Bone marrow (tissue), 2 donors: ENCODE data around the gene RNF19B.
"Not testable (repeated sequence)": the region's sequence is repeated elsewhere in the genome, so short reads cannot be mapped to it uniquely, and the experiment has no call there.

Source experiments
- DNase-seq, 2 donors: peaks; one replicate each; lab custom pipeline; 2025; lab: John Stamatoyannopoulos, UW

The RNF19B gene

DNA sequence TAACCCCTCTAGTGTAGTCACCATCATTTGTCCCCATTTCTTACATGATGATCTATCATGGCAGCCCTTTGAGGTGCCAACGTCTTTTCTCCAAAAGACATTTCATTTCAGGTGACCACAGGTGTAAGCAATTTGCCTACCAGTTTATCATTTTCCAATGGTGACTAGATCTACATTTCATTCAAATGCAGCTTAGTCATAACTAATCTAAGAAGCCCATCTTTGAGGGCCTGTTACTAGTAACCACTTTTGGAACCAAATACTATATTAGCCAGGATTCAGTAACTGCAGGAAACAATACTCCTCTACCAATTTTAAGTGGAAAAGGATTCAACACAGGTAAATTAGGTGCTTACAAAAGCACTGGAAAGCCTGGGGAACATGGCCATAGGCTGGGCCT is 32.8 kb downstream of the RNF19B start:
- DNase-seq, result no peak

DNA sequence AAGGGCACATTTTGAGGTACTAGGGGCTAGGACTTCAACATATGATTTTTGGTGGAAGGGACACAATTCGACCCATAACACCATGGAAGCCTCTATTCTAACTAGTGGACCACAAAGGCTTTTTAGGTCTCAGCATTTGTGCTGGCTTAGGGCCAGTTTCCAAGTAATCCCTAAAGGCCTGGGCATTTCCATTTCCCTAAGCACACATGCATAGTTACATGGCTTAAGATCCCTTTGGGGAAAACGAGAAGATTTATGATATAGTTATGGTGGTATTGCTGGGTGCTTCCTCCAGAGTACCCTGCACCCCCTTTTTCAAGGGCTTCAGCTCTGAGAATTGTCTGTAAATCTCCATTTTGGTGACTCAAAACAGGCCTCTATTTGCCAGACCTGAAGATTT is 35.2 kb downstream of the RNF19B start:
- DNase-seq, result no peak

DNA sequence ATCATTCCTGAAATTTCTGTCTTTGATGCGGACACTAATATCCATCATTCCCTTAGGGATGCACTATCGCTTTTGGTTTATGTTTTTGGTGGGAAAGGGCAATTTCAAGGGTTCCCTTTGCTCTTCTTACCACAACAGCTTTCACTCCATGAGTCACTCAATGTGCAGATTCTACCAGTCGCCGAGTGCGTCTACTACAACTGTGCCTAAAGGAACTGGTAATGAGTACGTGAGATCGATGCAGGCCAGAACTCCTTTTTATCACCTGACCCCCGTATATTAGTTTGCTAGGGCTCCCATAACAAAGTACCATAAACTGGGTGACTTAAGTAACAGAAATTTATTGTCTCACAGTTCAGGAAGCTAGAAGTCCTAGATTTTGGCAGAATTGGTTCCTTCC is 35.9 kb downstream of the RNF19B start:
- DNase-seq, result no peak

DNA sequence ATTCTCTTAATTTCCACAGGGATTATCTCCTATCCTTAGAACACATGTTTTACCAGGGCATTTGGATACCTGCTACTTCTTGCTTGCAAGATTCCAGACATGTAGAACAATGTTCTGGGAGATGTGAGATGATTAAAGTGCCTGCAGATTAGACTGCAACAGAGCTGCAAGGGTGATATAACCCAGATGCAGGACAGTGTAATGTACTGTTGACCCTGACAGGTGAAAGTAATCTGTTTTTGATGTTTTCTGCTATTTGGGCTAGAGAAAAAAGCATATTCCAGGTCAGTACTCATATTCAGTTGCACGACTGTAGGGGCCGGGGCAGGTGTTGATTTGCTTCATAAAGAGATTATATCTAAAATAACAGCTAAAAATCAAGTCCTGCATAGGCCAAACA is 36.3 kb downstream of the RNF19B start:
- DNase-seq, result no peak

DNA sequence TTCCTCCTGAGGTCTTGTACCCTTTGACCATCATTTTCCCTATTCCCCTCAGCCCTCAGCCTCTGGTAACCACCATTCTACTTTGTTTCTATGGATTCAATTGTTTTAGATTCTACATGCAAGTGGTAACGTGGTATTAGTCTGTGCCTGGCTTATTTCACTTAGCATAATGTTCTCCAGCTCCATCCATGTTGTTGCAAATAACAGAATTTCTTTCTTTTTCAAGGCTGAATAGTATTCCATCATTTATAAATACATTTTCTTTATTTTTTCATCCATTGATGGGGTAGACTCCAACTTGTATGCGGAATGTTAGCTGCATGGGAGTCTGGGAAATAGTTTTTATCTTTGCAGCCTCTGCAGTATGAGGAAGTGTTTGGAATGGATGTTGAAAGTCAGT is 37.2 kb downstream of the RNF19B start:
- DNase-seq, result no peak

DNA sequence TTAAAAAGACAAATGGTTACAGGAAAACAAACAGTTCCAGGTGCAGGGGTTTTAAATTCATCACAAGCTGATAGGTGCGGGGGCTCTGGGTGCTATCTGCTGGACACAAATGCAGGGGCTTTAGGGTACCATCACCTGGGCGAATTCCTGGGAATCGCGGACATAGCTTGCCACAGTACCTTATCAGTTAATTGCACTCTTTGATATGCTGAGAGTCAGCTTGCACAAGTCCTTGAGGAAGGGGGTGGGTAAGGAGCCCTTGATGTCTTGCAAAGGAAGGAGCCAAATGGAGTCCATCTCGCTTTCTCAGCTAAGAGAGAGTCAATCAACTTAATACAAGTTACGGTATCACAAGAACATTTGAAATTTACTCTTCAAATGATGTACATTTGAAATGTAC is 38.0 kb downstream of the RNF19B start:
- no peak for DNase-seq

DNA sequence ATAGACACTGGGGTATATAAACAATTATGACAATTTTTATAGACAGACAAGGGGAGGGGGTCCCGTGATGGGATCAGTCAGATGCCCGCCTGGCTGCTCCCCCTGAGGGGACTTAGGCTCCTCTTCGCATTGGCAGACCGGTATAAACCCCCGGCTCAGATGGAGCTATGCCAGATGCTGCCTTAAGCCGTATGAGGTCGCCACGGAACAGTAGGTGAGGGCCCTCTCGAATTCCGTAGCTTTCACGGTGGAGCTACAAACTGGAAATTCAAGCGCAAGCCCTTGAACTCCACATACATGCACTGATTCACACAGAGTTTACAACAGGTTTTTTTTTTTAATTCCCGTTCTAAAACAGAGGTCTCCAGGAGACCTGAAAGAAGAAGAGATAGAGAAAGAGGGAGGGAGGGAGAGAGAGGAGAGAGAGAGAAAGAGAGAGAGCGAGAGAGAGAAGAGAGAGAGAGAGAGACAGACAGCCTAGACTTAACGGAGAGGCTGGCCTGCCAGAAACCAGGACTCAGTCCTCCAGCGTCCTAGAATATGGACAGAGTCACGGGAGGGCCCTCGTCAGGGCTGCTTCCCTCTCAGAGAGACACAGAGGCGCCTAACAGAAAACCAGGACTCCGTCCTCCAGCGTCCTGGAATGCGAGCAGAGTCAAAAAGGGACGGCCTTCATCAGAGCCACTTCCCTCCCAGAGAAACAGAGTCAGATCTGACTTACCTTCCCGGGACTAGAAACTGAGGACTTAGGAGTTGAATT is 39.0 kb downstream of the RNF19B start:
- no peak for DNase-seq

DNA sequence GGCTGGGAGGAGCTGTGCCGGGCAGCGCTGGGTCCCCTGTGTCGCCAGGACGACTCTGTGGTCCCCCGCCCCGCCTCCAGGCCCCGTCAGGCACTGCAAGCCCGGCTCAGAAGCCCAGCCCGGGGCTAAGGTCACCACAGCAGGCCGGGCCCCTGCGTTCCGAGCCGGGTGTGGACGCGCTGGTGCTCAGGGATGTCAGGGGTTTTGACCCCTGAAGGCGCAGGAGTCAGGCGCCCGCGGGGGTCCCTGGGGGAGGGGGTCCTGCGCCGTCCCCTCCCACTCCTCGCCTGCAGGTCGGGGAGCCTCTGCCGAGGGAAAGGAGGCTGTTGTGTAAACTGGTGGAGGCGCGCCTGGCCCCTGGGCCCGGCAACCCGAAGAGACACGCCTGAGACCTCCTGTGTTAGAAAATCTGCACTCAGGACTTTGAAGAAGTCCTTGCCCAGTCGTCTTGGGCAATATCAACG is 39.7 kb downstream of the RNF19B start:
- DNase-seq, result no peak

DNA sequence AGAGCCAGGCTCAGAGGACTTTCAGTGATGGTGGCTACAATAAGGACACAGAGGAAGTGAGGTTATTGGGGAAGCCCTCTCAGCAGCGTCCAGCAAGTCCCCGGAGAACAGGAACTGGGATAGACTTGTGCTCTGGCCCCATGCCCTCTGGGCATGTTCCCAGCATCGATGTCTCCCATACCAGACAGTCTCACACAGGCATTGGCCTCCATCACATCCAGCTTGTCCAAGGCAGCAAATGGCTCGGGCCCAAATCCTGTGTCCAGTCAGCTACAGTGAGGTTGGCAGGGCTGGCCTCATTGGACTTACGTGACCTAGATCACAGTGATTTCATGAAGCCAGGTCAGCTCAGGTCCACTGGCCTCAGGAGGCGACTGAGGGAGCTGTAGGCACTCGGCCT is 43.8 kb downstream of the RNF19B start:
- DNase-seq, result no peak

DNA sequence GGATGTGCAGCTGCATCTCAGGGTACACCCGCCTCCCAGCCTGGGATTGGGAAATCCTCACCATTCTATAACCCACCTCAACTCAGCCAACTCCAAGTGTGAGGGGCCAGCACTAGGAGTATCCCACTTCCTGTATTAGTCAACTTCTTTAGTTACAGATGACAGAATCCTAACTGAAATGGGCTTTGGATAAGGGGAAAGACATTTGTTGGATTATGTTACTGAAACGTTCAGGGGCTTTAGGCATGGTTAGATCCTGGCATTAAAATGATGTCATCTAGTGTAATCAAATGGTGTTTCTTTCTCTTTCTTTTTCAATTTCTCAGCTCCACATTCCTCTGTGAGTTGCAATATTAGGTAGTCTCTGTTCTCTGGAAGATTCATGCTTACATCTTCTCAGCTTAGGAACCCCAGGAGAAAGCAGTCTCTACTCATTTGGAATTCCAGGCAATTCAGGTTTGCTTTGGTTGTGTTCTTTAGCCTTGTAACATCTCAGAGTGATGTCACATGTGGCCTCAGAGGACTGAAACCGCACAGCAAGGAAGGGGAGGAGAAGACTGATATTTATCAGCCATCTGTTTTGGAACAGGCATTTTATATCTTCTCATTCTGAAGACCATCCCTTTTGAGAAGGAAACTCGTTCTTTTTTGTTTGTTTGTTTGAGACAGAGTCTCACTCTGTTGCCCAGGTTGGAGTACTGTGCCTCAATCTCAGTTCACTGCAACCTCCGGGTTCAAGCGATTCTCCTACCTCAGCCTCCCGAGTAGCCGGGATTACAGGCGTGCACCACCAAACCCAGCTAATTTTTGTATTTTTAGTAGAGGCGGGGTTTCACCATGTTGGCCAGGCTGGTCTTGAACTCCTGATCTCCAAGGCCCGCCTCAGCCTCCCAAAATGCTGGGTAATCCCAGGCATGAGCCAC is 44.5 kb downstream of the RNF19B start:
- no peak for DNase-seq

DNA sequence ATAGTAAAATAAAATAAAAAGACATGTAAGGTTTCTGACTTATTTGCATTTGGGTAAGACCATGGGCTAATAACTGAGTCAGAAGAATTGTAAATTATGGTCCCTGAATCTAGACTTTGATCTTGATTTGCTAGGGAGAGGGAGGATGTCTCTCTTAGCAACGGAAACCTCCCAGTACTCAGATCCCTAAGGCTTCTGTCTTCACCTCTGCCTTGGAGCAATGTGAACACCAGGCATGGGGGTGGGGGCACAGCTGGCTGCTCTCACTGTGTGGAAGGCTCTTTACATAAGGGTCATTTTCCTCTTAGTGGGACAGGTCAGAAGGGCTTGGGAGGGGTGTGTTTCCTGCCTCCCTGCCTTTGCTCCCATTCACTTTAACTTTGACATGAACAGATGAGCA is 46.4 kb downstream of the RNF19B start:
- no peak for DNase-seq

DNA sequence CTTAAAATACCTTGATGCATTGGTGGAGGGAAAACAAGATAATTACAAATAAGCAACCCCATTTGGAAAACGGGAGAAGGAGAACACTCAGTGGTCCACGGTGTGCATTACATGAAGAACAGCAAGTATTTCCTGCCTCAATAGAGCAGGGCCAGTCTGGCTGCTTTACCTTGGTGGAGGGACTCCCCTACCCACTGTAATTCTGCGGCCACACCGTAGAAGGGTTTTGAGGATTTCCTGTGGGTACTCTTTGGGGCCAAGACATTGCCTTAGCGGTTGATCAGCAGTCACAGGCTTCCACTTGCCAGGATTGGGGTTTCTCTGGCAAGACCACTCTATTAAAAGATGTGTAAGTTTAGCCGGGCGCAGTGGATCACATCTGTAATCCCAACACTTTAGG is 47.1 kb downstream of the RNF19B start:
- DNase-seq, result no peak

DNA sequence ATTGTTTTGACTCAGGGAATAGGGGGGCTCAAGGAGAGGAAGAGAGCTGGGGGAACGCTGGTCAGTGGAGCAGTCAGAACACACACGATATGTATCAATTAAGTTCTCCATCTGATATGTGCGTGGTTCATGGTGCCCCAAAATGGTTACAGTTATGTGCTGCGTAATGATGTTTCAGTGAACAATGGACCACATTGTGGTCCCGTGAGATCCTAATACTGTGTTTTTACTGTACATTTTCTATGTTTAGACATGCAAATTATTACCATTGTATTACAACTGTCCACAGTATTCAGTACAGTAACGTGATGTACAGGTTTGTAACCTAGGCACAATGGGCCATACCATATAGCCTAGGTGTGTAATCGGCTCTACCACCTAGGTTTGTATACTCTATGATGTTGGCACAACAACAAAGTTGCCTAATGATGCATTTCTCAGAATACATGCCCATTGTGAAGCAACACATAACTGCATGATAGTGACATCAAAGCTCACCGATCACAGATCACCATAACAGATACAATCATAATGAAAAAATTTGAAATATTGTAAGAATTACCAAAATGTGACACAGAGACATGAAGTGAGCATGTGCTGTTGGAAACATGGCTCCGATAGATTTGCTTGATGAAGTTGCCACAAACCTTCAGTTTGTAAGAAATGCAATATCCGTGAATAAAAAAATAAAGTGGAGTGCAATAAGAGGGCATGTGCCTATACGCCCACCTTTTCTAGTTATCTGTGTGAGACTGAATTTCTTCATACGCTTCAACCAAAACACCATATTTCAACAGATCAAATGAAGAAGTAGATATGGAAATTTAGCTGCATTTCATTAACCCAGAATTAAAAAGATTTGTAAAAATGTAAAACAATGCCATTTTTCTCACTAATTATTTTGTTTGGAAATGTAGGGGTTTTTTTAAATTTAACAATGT is 48.6 kb downstream of the RNF19B start:
- DNase-seq, result no peak

DNA sequence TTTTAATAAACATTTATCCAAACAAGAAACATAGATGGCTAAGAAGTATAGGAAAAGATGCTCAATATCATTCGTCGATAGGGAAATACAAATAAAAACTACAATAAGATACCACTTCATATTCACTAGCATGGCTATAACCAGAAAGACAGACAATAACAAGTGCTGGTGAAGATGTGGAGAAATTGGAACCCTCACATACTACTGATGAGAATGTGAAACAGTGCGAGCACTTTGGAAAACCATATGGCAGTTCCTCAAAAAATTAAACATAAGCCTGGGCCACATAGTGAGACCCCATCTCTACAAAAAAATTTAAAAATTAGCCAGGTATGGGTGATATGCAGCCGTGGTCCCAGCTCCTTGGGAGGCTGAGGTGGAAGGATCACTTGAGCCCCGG is 54.3 kb downstream of the RNF19B start:
- DNase-seq, result no peak

DNA sequence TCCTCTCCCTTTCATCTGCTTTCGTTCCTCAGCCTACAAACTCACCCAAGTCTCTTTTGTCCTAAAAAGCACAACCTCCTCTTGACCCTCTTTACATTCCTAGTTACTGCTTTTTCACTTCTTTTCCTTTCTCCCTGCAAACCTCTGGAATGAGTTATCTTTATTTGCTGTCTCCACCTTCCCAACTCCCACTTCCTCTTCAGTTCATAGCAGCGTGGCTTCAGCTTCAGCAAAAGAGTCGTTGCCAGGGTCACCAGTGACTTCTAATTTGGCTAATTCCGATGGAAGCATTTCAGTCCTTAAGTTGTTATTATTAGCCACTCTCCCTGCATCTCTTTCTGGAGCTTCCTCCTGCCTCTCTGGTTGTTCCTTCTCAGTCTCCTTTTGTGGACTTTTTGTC is 57.2 kb downstream of the RNF19B start:
- no peak for DNase-seq

DNA sequence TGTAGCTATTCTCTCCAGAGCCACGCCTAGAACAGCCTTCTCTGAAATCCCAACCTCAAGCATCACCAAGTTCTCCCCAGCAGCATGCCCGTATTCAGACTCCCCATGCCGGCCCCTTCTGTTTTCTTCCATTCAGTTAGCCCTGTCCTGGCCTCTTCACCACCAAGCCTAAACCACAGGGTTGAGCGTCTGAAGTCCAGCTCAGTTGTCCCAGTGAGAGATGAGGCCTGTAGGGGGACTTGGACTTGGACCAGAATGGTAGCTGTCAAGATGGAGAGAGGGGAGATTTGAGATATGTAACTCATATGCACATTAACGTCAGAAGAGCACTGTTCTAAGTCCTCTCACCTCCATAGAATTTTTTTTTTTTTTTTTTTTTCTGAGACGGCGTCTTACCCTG is 58.0 kb downstream of the RNF19B start:
- no peak for DNase-seq

DNA sequence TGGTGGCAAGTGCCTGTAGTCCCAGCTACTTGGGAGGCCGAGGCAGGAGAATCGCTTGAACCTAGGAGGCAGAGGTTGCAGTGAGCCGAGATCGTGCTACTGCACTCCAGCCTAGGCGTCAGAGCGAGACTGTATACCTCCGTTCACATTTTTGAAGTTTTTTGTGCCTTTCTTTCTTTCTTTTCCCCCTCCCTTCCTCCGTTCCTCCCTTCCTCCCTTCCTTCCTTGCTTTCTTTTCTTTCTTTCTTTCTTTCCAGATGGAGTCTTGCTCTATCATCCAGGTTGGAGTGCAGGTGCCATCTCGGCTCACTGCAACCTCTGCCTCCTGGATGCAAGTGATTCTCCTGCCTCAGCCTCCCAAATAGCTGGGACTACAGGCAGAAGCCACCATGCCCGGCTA is 59.0 kb downstream of the RNF19B start:
- DNase-seq, result not testable (repeated sequence)

DNA sequence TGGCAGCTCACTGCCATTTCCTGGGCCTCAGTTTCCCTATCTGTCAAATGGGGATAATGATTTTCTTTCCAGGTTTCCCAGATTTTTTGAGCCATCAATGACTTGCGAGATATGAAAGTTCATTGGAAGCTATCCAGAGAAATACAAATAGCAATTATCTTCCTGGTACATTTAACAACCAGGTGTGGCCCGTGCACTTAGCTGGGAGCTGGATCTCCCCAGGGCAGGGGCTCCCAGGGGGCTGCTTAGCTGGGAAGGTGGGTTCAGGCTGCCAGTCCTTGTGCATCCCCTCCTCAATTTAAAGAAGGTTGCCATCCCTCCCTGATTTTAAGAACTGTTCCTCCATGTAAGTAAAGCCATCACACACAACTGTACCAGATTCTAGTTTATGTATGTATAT is 59.8 kb downstream of the RNF19B start:
- DNase-seq, result no peak

DNA sequence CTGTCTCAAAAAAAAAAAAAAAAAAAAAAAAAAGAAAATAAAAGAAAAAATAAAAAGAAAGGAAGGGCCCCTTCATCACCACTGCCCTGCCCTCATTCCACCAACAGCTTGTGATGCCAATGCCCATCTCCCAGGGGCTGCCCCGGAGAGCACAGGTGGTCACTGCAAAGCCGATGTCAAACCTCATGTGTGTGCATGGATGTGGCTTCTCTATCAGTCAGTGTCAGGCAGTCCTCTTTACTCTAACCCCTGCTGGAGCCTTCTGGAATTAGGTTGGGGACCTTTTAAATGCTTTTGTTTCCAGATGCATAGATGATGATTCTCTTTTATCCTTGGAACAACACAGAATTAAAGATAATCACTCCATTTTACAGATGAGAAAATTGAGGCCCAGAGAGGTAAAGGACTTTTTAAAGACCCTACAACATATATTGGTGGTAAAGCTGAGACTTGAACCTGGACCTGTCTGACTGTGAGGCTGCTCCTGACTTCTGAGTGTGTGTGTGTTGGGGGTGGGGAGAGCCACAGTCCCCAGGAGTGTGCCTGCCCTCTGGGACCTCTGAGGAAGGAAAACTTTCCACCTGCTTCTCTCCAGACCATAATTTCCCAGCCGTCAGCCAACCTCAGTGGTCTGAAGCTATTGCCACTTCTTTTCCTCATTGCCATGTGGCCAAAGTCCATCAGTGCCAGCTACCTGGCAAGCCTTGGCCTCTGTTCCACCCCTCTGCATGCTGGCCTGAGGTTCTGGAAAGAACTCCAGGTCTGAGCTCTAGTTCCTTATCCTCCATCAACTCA is 60.4 kb downstream of the RNF19B start:
- no peak for DNase-seq

DNA sequence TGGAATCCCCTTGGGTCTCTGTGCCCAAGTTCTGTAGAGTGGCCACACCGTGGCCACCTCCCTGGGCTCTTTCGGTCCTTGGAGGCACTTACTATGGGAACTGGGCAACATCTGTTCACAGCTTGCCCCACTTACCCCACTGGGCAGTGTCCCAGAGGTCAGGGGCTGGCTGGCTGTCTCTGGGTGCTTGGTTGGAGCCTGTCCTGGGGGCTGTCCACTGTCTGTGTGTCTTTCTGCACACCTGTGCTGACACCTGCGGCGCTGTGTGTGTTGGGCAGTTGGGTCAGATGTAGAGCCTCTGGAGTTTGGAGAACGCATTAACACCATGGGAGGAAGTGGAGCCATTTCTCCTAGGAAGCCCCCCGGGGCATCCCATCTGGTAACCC is 62.1 kb downstream of the RNF19B start:
- DNase-seq, result no peak

DNA sequence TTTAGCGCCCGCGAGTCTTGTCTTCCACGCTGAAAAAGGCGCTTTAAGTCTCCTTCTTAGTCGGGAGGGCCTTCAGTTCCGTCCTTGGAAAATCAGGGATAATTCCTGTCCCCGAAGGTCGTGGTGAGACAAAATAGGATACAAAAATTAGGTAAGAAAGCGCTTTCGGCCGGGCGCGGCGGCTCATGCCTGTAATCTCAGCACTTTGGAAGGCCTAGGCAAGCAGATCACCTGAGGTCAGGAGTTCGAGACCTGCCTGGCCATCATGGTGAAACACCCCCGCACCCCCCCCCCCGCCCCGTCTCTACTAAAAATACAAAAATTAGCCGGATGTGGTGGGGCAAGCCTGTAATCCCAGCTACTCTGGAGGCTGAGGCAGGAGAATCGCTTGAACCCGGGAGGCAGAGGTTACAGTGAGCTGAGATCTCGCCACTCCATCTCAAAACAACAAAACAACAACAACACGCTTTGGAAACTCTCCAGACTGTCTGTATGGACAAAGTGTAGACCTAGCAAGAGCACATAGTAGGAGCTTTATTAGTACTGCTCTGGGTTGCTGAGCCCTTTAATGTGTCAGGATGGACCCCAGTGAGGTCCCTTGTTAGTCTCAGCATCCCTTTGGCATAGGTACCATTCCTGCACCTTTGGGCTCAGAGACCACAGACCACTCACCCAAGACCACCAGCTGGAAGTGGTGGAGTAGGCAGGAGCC is 62.6 kb downstream of the RNF19B start:
- no peak for DNase-seq
